ENCODE measurements around the gene PNPLA1.
"Not testable (repeated sequence)": the region's sequence is repeated elsewhere in the genome, so short reads cannot be mapped to it uniquely, and the experiment has no call there.

Gene PNPLA1

DNA sequence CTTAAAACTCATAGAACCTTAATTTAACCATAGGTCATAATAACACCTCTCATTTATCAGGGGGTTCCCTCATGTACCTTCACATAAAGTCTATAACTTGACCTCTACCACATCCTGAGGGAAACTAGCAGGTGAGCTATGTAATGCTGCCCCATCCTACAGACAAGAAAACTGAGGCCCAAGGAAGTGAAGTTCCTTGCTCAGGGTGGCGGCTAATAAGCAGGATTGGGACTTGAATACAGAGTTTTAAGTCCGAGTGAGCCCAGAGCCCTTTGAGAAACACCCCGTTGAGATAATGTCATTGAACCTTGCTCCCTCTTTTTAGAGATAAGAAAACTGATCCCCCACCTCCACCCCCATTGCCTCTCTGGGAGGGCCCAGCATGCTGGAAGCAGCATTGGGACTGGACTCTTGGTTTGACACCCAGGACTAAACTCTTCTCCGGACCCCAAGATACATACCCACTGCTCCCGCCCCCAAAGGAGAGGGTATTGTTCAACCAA, 66.4 kb downstream of the PNPLA1 start:
- no peak for DNase-seq (ENCODE audit: low spot score)

DNA sequence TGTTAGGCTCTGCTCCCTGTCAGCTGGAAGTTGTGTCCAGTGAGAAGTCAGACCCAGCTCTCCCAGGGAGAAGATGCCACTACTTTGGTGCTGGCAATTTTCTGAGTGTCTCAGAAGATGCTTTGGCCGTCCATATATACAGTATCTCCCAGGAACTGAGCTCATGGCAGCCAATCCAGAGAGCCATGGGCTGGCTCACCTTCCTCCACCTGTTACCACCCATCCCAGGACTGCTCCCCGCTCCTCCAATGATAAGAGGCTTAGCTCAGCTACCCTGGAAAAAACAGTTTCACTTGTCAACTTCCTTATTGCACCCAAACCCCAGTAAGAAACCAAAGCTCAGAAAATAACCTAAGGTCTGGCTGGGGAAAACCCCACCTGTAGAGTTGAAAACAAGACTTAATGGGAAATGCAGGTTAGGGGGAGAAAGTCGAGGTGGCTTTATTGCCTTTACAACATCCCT, 67.0 kb downstream of the PNPLA1 start, which contains the start of gene BNIP5:
Gene BNIP5, minus strand, starts transcription at position 110 of the 463 bp plus-strand sequence. CDS start 6,198 bp downstream, outside the sequence.
- no peak for DNase-seq (ENCODE audit: low spot score)

- no peak for DNase-seq (ENCODE audit: low spot score)
Measured at GRCh38 chr6:36337814-36338213, 68.0 kb downstream of the PNPLA1 start.

GRCh38 chr6:36338223-36338622, 68.4 kb downstream of the PNPLA1 start:
- DNase-seq (ENCODE audit: low spot score), result not testable (repeated sequence)

DNA sequence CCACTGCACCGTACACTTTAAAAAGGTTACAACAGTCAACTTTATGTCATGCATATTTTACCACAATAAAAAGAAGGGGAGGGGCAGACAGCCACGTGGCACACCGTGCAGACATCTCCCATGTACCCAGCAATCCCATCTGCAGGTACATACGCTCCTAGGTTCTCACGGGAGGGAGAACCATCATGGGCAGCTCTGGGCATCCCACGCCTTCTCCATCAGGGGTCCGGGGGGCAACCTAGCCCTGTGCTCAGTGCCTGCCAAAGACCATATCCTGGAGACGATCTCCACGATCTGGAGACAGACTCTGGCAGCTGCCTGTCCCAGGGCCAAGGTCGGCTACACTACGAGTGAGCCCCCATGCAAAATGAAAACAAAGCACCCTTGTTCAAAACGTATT, 69.3 kb downstream of the PNPLA1 start:
- DNase-seq (ENCODE audit: low spot score), result no peak

DNA sequence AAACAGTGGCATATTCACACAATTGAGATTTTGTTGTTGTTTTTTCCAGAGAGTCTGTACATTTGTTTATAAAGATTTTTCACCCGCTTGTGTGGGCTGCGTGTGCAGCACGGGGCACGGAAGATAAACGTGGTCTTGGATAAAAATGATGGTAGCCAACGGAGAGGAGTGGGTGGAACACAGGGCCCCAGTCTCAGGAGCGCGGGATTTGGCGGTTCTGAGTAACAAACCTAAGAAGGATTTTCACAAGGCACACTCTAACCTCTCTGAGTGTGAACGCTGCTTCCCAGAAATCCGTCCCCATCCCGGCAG, 70.4 kb downstream of the PNPLA1 start:
- DNase-seq (ENCODE audit: low spot score), result no peak

GRCh38 chr6:36340618-36341454, 71.0 kb downstream of the PNPLA1 start:
- DNase-seq (ENCODE audit: low spot score), result peak; percentile 89

- no peak for DNase-seq (ENCODE audit: low spot score)
Measured at GRCh38 chr6:36343109-36343680, 73.3 kb downstream of the PNPLA1 start.

DNA sequence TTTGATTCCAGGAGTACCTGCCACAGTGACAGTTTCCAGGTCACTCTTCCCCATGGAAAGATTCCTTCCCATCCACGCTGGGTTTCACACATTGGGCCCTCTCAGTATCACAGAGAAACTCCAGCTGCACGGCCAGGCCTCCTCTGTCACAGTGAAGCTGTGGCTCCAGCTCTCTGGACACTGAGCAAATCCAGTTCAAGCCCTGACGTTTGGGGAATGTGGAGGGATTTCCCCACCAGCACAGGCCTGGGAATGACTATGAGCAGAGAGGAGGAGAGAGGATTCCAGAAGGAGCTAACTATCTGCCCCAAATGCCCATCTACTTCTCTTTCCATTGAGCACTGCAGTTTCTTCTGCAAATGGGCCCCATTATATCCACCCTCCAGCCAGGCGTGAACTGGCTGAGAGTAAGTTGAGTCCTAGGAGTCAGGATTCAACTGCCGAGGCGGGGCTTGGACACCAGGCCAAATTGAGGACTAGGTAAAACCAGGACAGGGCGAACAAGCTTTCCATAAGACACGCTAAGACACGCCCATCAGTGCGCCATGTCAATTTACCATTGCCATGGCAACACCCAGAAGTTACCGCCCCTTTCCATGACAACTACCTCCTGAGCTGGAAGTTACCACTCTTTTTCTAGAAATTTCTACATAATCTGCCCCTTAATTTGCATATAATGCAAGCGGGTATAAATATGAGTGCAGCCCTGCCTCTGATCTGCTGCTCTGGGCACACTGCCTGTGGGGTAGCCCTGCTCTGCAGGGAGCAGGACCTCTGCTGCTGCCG, 76.0 kb downstream of the PNPLA1 start:
- DNase-seq (ENCODE audit: low spot score), result no peak

DNA sequence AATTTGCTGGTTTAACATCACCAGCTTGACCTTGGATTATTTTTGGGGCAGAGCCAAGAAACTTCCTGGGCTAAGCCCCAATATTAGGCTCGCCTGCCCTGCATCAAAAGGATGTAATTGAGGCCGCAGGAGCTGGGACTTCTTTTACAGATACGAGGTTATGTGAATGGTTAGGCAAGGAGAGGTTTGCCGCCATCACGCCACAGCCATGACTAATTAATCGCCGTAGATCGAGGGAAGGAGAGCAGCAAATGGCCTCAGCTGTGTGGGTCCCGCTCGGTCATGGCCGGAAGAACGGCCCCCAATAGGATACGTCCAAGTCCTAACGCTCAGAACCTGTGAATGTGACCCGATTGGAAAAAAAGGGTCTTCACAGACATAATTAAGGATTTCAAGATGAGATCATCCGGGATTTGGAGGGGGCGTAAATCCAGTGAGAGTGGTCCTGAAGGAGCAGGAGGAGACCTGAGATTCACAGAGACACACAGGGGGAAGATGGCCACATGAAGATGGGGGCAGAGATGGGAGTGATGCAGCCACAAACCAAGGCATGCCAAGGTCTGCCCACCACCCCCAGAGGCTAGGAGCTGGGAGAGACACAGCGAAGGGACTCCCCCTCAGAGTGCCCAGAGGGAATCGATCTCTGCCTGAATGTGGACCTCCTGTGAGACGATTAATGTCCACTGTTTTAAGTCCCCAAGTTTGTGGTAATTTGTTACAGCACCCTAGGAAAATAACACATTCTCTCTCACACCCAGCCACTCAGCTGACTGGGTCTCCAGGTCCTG, 76.8 kb downstream of the PNPLA1 start:
- no peak for DNase-seq (ENCODE audit: low spot score)

GRCh38 chr6:36347621-36348020, 77.8 kb downstream of the PNPLA1 start:
- DNase-seq (ENCODE audit: low spot score), result no peak

GRCh38 chr6:36349240-36349639, 79.4 kb downstream of the PNPLA1 start:
- no peak for DNase-seq (ENCODE audit: low spot score)

- no peak for DNase-seq (ENCODE audit: low spot score)
Measured at GRCh38 chr6:36350082-36350481, 80.2 kb downstream of the PNPLA1 start.

- peak; percentile 79 for DNase-seq (ENCODE audit: low spot score)
Measured at GRCh38 chr6:36350681-36351571, 81.1 kb downstream of the PNPLA1 start.

DNA sequence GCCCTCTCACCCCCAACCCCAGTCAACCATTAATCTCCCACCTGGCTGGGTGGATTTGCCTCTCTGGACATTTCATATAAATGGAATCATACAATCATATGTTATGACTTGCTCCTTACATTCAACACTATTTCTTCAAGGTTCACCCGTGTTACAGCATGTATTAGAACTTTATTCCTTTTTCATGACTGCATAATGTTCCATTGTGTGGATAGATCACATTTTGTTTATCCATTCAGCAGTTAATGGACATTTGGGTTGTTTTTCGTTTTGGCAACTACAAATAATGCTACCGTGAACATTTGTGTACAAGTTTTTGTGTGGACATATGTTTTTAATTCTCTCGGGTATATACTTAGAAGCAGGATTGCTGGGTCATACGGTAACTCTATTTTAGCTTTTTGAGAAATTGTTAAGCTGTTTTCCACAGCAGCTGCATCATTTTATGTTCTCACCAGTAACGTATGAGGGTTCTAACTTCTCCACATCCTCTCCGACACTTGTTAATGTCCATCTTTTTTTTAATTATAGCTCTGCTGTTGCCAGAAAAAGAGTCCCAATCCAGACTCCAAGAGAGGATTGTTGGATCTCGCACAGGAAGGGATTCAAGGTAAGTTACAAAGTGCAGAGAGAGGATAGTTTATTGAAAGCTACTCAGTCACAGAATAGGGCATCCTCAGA, 82.8 kb downstream of the PNPLA1 start:
- no peak for DNase-seq (ENCODE audit: low spot score)

DNA sequence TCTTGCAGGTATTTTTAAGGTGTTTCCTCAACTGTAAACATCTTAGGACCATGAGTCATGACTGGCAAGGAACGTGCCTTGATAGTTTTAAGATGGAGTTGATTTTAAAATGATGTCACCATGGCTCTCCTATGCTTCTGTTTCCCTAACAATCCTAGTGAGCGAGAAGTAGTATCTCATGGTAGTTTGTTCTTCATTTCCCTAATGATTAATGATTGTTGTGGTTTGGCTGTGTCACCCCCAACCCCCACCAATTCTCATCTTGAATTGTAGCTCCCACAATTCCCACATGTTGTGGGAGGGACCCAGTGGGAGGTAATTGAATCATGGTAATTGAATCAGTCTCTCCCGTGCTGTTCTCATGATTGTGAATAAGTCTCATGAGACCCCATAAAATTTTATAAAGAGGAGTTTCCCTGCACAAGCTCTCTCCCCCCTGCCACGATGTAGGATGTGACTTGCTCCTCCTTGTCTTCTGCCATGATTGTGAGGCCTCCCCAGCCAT, 83.6 kb downstream of the PNPLA1 start:
- no peak for DNase-seq (ENCODE audit: low spot score)

DNA sequence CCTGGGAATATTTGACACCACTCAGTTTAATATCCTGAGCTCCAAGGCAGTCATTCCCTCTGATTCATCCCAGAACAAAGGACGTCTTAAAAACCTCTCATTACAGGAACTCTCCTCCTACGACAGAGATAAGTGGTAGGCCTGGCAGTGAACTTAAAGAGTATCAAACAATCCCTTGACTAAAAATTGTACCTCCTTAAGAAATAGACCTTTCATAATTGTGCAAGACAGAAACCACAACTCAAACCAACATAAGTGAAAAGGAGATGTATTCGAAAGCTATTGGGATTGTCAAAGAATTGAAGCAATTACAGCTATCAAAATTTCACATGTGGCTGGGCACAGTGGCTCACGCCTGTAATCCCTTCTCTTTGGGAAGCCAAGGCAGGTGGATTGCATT, 86.0 kb downstream of the PNPLA1 start:
- DNase-seq (ENCODE audit: low spot score), result no peak

GRCh38 chr6:36357872-36358225, 88.0 kb downstream of the PNPLA1 start:
- DNase-seq (ENCODE audit: low spot score), result no peak

Measured in GM03348 (cell line).